GM12878 (cell line): ENCODE results near the gene ROBO1. TPM values are rescaled to one million over a fixed set of nuclear protein-coding genes. Genes with fewer than 3 reads are reported as not detected.

Experiments
- ATAC-seq: fragments of 200-7000 bp; cut with Tn5 transposase; 3 replicates; pipeline ENCODE4 v1.9.1; 2020; ENCODE audit warnings: mild to moderate bottlenecking, moderate library complexity
- BruUV-seq: library from RNA; stranded (reverse); fragments of 400-500 nt; replicated peaks from 2 replicates; lab custom pipeline; 2021; lab: Mats Ljungman, UMichigan
- CTCF ChIA-PET: fragments of 300-600 bp; sonication (Branson Sonifier 250); formaldehyde crosslinking; extraction: SDS; loops from one replicate; lab custom pipeline; 2021; ENCODE audit warnings: inconsistent platforms; lab: Yijun Ruan, JAX
- POLR2A ChIA-PET: fragments of 350-600 bp; formaldehyde crosslinking; extraction: SDS; loops from one replicate; lab custom pipeline; 2021; ENCODE audit warnings: inconsistent platforms; lab: Charles Lee
- RAD21 ChIA-PET: fragments of 300-600 bp; sonication (Branson Sonifier 250); formaldehyde crosslinking; loops from one replicate; lab custom pipeline; 2023; ENCODE audit warnings: antibody characterized with exemption; ENCODE audit not compliant: unreplicated experiment; lab: Charles Lee
- SMC1A ChIA-PET: fragments of 300-600 bp; sonication (Branson Sonifier 250); formaldehyde crosslinking; loops from one replicate; lab custom pipeline; 2023; ENCODE audit not compliant: unreplicated experiment, uncharacterized antibody; lab: Charles Lee
- DNase-seq: peaks from one replicate; pipeline ENCODE4 v3.0.0-alpha.2; 2011; ENCODE audit warnings: low read depth, low spot score
- FAIRE-seq: peaks from 3 replicates; lab custom pipeline; 2011; peaks lifted over from hg19 to GRCh38; lab: Jason Lieb, UNC
- H2AFZ ChIP-seq: 2 replicates; pipeline ENCODE4 v1.6.0; 2011; ENCODE audit warnings: low read depth, low read length, control low read depth; ENCODE audit not compliant: control insufficient read depth
- H3K27ac ChIP-seq: 2 replicates; pipeline ENCODE4 v1.5.1; 2011; ENCODE audit warnings: control low read depth; ENCODE audit not compliant: control insufficient read depth, insufficient read depth
- H3K27me3 ChIP-seq, 2 experiments: replicated peaks in 1 of 2; 2 replicates each; pipeline versions ENCODE4 v1.6.0 to v1.6.1; 2011; ENCODE audit warnings: low read length in 1 of 2; ENCODE audit not compliant: control insufficient read depth in 2 of 2, insufficient read depth in 2 of 2
- H3K36me3 ChIP-seq, 2 experiments: 2 replicates each; pipeline ENCODE4 v1.5.1; 2011; ENCODE audit warnings: low read length in 1 of 2; ENCODE audit not compliant: control insufficient read depth in 2 of 2, insufficient read depth in 2 of 2
- H3K4me1 ChIP-seq: 2 replicates; pipeline ENCODE4 v1.6.1; 2011; ENCODE audit warnings: mild to moderate bottlenecking, low read length, moderate library complexity, mixed read lengths; ENCODE audit not compliant: control insufficient read depth, insufficient read depth
- H3K4me2 ChIP-seq: 2 replicates; pipeline ENCODE4 v1.6.0; 2011; ENCODE audit warnings: control low read depth; ENCODE audit not compliant: control insufficient read depth, insufficient read depth
- H3K4me3 ChIP-seq: fragments of 200-600 bp; sonication (generic); 2 replicates; pipeline ENCODE4 v1.5.1; 2016
- H3K79me2 ChIP-seq: 2 replicates; pipeline ENCODE4 v1.6.0; 2011; ENCODE audit warnings: low read length; ENCODE audit not compliant: control insufficient read depth, insufficient read depth
- H3K9ac ChIP-seq: 2 replicates; pipeline ENCODE4 v1.8.0; 2011; ENCODE audit warnings: low read length, control low read depth, mixed read lengths; ENCODE audit not compliant: control insufficient read depth, insufficient read depth
- H3K9me3 ChIP-seq: replicated peaks from 3 replicates; pipeline ENCODE4 v1.5.1; 2011; ENCODE audit warnings: mild to moderate bottlenecking, low read length; ENCODE audit not compliant: control insufficient read depth, insufficient read depth
- H4K20me1 ChIP-seq: 2 replicates; pipeline ENCODE4 v1.6.0; 2011; ENCODE audit not compliant: control insufficient read depth, insufficient read depth
- BCLAF1 ChIP-seq: fragments of 450-650 bp; IDR thresholded peaks from 2 replicates; pipeline ENCODE4 v1.6.1; 2017; ENCODE audit warnings: antibody characterized with exemption, mild to moderate bottlenecking, moderate library complexity
- CTCF ChIP-seq, 3 experiments: IDR thresholded peaks in 2 of 3; conservative IDR thresholded peaks in 1 of 3; 2 replicates each; pipeline ENCODE4 v1.5.1; 2011; ENCODE audit warnings: low read depth in 3 of 3, low read length in 3 of 3, mild to moderate bottlenecking in 3 of 3, control low read depth in 2 of 3, moderate library complexity in 2 of 3, inconsistent platforms in 1 of 3, mixed read lengths in 1 of 3; ENCODE audit not compliant: control insufficient read depth in 2 of 3, insufficient read depth in 1 of 3; ENCODE audit errors: extremely low read depth in 1 of 3
- CUX1 ChIP-seq: IDR thresholded peaks from 2 replicates; pipeline ENCODE4 v1.6.1; 2012; ENCODE audit warnings: improper control_type of control experiment, low read depth, low read length; ENCODE audit not compliant: insufficient replicate concordance
- FOS ChIP-seq: IDR thresholded peaks from 3 replicates; pipeline ENCODE4 v1.6.1; 2011; ENCODE audit warnings: borderline replicate concordance; ENCODE audit not compliant: insufficient read length; ENCODE audit errors: extremely low read depth
- SIX5 ChIP-seq: IDR thresholded peaks from 2 replicates; pipeline ENCODE4 v1.6.1; 2011; ENCODE audit warnings: mild to moderate bottlenecking, low read depth, low read length, moderate library complexity; ENCODE audit not compliant: severe bottlenecking
- SP1 ChIP-seq: IDR thresholded peaks from one replicate; pipeline ENCODE4 v1.6.1; 2011; ENCODE audit warnings: low read depth, low read length
- ZNF592 ChIP-seq: fragments of 450-650 bp; IDR thresholded peaks from 2 replicates; pipeline ENCODE4 v1.6.1; 2017; ENCODE audit warnings: mild to moderate bottlenecking, moderate library complexity
- WGBS: methylation state at CpG from one replicate; pipeline ENCODE4 v1.1.6; 2016; ENCODE audit warnings: low lambda C conversion rate; ENCODE audit not compliant: insufficient replicate concordance, insufficient coverage; ENCODE audit errors: missing lambda C conversion rate; 5-methylcytosine and 5-hydroxymethylcytosine counted together
- in situ Hi-C: fragments of 300-500 bp; cut with MboI; formaldehyde crosslinking; loops from 9 replicates; pipeline ENCODE4 v1.14.3; 2018; ENCODE audit warnings: mixed read lengths
- intact Hi-C: fragments of 100-400 bp; cut with micrococcal nuclease; formaldehyde crosslinking; loops from one replicate; pipeline ENCODE4 v1.14.2; 2022; ENCODE audit not compliant: unreplicated experiment
- polyA plus RNA-seq, 11 experiments: library from polyadenylated mRNA; depleted of rRNA in 4 of 11; unstranded in 6 of 11; stranded (reverse) in 5 of 11; fragments of >200 nt; fragmentation: Nextera tagmentation in 4 of 11; fragmentation: Illumina TruSeq in 1 of 11; extraction: Ambion mirVana in 4 of 11; extraction: Trizol in 1 of 11; gene quantifications; 1 replicate in 1 of 11; 2 replicates in 10 of 11; pipeline versions ENCODE4 v1.2.1 to v1.2.3, GENCODE V29; 2011 to 2016; ENCODE audit warnings: inconsistent platforms in 2 of 11, missing spikeins in 2 of 11, low read depth in 1 of 11
- total RNA-seq, 4 experiments: library from RNA; depleted of rRNA in 3 of 4; stranded (reverse); fragments of >200 nt in 3 of 4; fragmentation: Illumina TruSeq in 1 of 4; extraction: Trizol in 1 of 4; gene quantifications; 2 replicates each; pipeline versions ENCODE4 v1.2.1 to v1.2.3, GENCODE V29; 2013 to 2021

ROBO1 gene
- total and polyA plus RNA-seq, 10 of the 15 experiments (the other 5 are each of a cell fraction or from before 2014, with no cell fraction given), result 0.29 to 46.5 (median 1.2) TPM

- no peak for TF ChIP-seq FOS
- TF ChIP-seq CUX1, result no peak
- TF ChIP-seq, all 136 proteins: peak for 0
Observed at GRCh38 chr3:78764634-78765033, 1003.2 kb downstream of the ROBO1 start (continued).

- SMC1A ChIA-PET, result interaction anchor here (1.2 kb wide), 1 partner anchor 11 kb away, joined by 3 read pairs; no protein-coding TSS in a partner anchor
- no peak for ATAC-seq
- no peak for FAIRE-seq
- Histone ChIP-seq H3K36me3 (no peaks in the 10 kb centered on the region), H3K79me2 (no peaks in the 10 kb centered on the region), H4K20me1 (no peaks in the 10 kb centered on the region), H3K9me3 (no peaks in the 10 kb centered on the region; the same call in 2 of the 3 replicates), H3K27me3 (no peaks in the 10 kb centered on the region), H3K27ac (no peak overlapping the region), H3K4me3 (no peak overlapping the region), H3K9ac (no peak overlapping the region), H2AFZ (no peak overlapping the region), H3K4me2 (no peak overlapping the region), H3K4me1 (no peaks in the 10 kb centered on the region)
- no peak for DNase-seq
- no TSS peak for BruUV-seq
- POLR2A ChIA-PET, result no interaction called here
- 55% methylated on average over 1 of the region's 1 CpG for WGBS
- CTCF ChIA-PET, result no interaction called here
- intact Hi-C loops, result no loop called here
- in situ Hi-C loops, result no loop called here
- RAD21 ChIA-PET, result no interaction called here
- TF ChIP-seq SIX5 (no peak), CTCF (IDR thresholded peaks at IDR 0.05 in 2 of 3, conservative IDR thresholded peaks at IDR 0.05 in 1 of 3; ENCODE audit: control insufficient read depth in 2 of 3, extremely low read depth in 1 of 3, insufficient read depth in 1 of 3, low read depth in 3 of 3, low read length in 3 of 3) (no peak), BCLAF1 (no peak), SP1 (no peak), ZNF592 (no peak)
Observed at GRCh38 chr3:78762121-78762520, 1005.7 kb downstream of the ROBO1 start.
